ENCODE measurements around the gene CRPPA. TPM values are rescaled to one million over a fixed set of nuclear protein-coding genes. Genes with fewer than 3 reads are reported as not detected.
A peak's percentile ranks its signal among the peaks of the same experiment; 100 is the strongest.

Gene CRPPA
- total and polyA plus RNA-seq, 2 donors (not counting 1 experiment from before 2014, with no cell fraction given): 0.16 to 1.2 TPM

- peaks cover 20% of the 10 kb centered on the region for H3K9me3 Mint-ChIP-seq (ENCODE audit: insufficient read depth)
- no peaks in the 10 kb centered on the region for H3K36me3 ChIP-seq (replicated peaks in 1 of 2; ENCODE audit: control extremely low read depth in 1 of 2, control insufficient read depth in 1 of 2, extremely low read depth in 1 of 2, insufficient read depth in 2 of 2, low read length in 1 of 2)
- peaks cover 3 to 18% (median 12%) of the 10 kb centered on the region in 3 donors for H3K9me3 ChIP-seq (ENCODE audit: control extremely low read depth in 1 of 3, control insufficient read depth in 2 of 3, insufficient read depth in 1 of 3, low read length in 2 of 3)
- POLR2A ChIA-PET: no interaction called here
- no peak overlapping the region for H3K4me2 ChIP-seq (replicated peaks; ENCODE audit: low read depth, low read length, poor library complexity, severe bottlenecking)
- no peaks in the 10 kb centered on the region for H3K79me2 ChIP-seq (ENCODE audit: control insufficient read depth, insufficient read depth, low read length)
- no peak for DNase-seq
- no peak for TF ChIP-seq EZH2 (IDR thresholded peaks at IDR 0.05; ENCODE audit: borderline replicate concordance, insufficient read depth, low read depth, low read length, poor library complexity, severe bottlenecking)
- TF ChIP-seq, protein P1, sequence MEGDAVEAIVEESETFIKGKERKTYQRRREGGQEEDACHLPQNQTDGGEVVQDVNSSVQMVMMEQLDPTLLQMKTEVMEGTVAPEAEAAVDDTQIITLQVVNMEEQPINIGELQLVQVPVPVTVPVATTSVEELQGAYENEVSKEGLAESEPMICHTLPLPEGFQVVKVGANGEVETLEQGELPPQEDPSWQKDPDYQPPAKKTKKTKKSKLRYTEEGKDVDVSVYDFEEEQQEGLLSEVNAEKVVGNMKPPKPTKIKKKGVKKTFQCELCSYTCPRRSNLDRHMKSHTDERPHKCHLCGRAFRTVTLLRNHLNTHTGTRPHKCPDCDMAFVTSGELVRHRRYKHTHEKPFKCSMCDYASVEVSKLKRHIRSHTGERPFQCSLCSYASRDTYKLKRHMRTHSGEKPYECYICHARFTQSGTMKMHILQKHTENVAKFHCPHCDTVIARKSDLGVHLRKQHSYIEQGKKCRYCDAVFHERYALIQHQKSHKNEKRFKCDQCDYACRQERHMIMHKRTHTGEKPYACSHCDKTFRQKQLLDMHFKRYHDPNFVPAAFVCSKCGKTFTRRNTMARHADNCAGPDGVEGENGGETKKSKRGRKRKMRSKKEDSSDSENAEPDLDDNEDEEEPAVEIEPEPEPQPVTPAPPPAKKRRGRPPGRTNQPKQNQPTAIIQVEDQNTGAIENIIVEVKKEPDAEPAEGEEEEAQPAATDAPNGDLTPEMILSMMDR (IDR thresholded peaks at IDR 0.05): no peak
- H3K27me3 Mint-ChIP-seq: no peaks in the 10 kb centered on the region
- no peaks in the 10 kb centered on the region for H4K20me1 ChIP-seq (ENCODE audit: control insufficient read depth, insufficient read depth, low read length, poor library complexity, severe bottlenecking)
- no peaks in the 10 kb centered on the region for H3K4me1 ChIP-seq (ENCODE audit: control insufficient read depth in 2 of 2, insufficient read depth in 2 of 2, low read length in 2 of 2)
- no peak overlapping the region for H3K4me3 ChIP-seq (ENCODE audit: control extremely low read depth in 1 of 5, extremely low read depth in 1 of 5, insufficient read depth in 1 of 5, low read depth in 2 of 5, low read length in 4 of 5)
- H3K27ac ChIP-seq (ENCODE audit: low read length in 2 of 2): no peak overlapping the region
- no peak overlapping the region for H3K9ac ChIP-seq (ENCODE audit: low read length)
- no peaks in the 10 kb centered on the region for H3K4me1 Mint-ChIP-seq
- H2AFZ ChIP-seq (ENCODE audit: insufficient read depth, low read depth, low read length, poor library complexity, severe bottlenecking): no peak overlapping the region
- intact Hi-C loops (cut with micrococcal nuclease): no loop called here
- H3K4me3 Mint-ChIP-seq: no peak overlapping the region
- 97% methylated on average over 44 of the region's 47 CpGs for WGBS (ENCODE audit: insufficient coverage)
- no peak overlapping the region for H3K27ac Mint-ChIP-seq
- no peak for ATAC-seq (ENCODE audit: low read depth)
- CTCF ChIA-PET: no interaction called here
- no peaks in the 10 kb centered on the region for H3K27me3 ChIP-seq (replicated peaks in 1 of 4; ENCODE audit: control extremely low read depth in 1 of 4, control insufficient read depth in 3 of 4, insufficient read depth in 4 of 4, low read length in 3 of 4)
Observed at GRCh38 chr7:16399916-16400892, 21.1 kb downstream of the CRPPA start.

DNA sequence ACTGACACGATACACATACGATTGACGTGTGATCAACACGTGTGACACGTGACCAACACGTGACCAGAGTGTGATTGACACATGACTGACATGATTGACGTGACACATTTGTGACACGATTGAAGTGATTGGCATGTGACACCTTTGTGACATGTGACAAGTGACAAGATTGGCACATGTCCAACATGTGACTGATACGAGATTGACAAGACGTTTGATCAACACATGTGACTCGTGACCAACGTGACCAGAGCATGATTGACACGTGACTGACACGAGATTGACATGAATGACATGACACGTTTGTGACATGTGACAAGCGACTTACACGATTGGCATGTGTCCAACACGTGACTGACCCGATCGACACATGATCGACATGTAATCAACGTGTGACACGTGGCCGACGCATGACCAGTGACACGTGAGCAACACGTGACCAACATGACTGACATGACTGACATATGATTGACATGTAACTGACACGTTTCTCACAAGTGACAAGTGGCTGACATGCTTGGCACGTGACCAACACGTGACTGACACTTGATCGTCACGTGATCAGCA, 22.0 kb downstream of the CRPPA start:
- DNase-seq (peak; percentile 12), ATAC-seq (ENCODE audit: low read depth) (no peak)
- Histone ChIP-seq H3K4me1 (ENCODE audit: control insufficient read depth in 2 of 2, insufficient read depth in 2 of 2, low read length in 2 of 2) (no peaks in the 10 kb centered on the region), H3K27ac (ENCODE audit: low read length in 2 of 2) (no peak overlapping the region), H2AFZ (ENCODE audit: insufficient read depth, low read depth, low read length, poor library complexity, severe bottlenecking) (no peak overlapping the region), H3K79me2 (ENCODE audit: control insufficient read depth, insufficient read depth, low read length) (no peaks in the 10 kb centered on the region), H3K9me3 (ENCODE audit: control extremely low read depth in 1 of 3, control insufficient read depth in 2 of 3, insufficient read depth in 1 of 3, low read length in 2 of 3) (peaks cover 3 to 18% (median 12%) of the 10 kb centered on the region in 3 donors), H3K9ac (ENCODE audit: low read length) (no peak overlapping the region), H3K4me2 (replicated peaks; ENCODE audit: low read depth, low read length, poor library complexity, severe bottlenecking) (no peak overlapping the region), H3K4me3 (ENCODE audit: control extremely low read depth in 1 of 5, extremely low read depth in 1 of 5, insufficient read depth in 1 of 5, low read depth in 2 of 5, low read length in 4 of 5) (no peak overlapping the region), H3K36me3 (replicated peaks in 1 of 2; ENCODE audit: control extremely low read depth in 1 of 2, control insufficient read depth in 1 of 2, extremely low read depth in 1 of 2, insufficient read depth in 2 of 2, low read length in 1 of 2) (no peaks in the 10 kb centered on the region), H4K20me1 (ENCODE audit: control insufficient read depth, insufficient read depth, low read length, poor library complexity, severe bottlenecking) (no peaks in the 10 kb centered on the region), H3K27me3 (replicated peaks in 1 of 4; ENCODE audit: control extremely low read depth in 1 of 4, control insufficient read depth in 3 of 4, insufficient read depth in 4 of 4, low read length in 3 of 4) (no peaks in the 10 kb centered on the region)
- intact Hi-C loops (cut with micrococcal nuclease): no loop called here
- ChIA-PET CTCF (no interaction called here), POLR2A (no interaction called here)
- Mint-ChIP-seq H3K27ac (no peak overlapping the region), H3K9me3 (ENCODE audit: insufficient read depth) (peaks cover 20% of the 10 kb centered on the region), H3K27me3 (no peaks in the 10 kb centered on the region), H3K4me1 (no peaks in the 10 kb centered on the region), H3K4me3 (no peak overlapping the region)
- WGBS (ENCODE audit: insufficient coverage): 95% methylated on average over 32 of the region's 32 CpGs
- TF ChIP-seq, protein P1 (IDR thresholded peaks at IDR 0.05): no peak
- no peak for TF ChIP-seq EZH2 (IDR thresholded peaks at IDR 0.05; ENCODE audit: borderline replicate concordance, insufficient read depth, low read depth, low read length, poor library complexity, severe bottlenecking)
